Memory B cell (primary cell): ENCODE measurements around the gene LRRK1.
"Not testable (repeated sequence)": the region's sequence is repeated elsewhere in the genome, so short reads cannot be mapped to it uniquely, and the experiment has no call there.

Experiments
- ATAC-seq: fragments of 150-1000 bp; cut with Tn5 transposase; 2 replicates; pipeline ENCODE4 v1.10.0; 2021; ENCODE audit warnings: low read depth, mild to moderate bottlenecking, moderate library complexity
- DNase-seq, 2 donors: peaks; one replicate each; pipeline ENCODE4 v3.0.0; 2022; ENCODE audit warnings: low spot score in 2 of 2
- H3K27ac Mint-ChIP-seq: one replicate; pipeline ENCODE4 v1.8.0; 2022; ENCODE audit warnings: mild to moderate bottlenecking, moderate library complexity, mixed read lengths
- H3K27me3 Mint-ChIP-seq: one replicate; pipeline ENCODE4 v1.8.0; 2022; ENCODE audit warnings: mixed read lengths
- H3K36me3 Mint-ChIP-seq: one replicate; pipeline ENCODE4 v1.8.0; 2022; ENCODE audit warnings: mild to moderate bottlenecking, mixed read lengths
- H3K4me1 Mint-ChIP-seq: one replicate; pipeline ENCODE4 v1.8.0; 2022; ENCODE audit warnings: mixed read lengths
- H3K4me3 Mint-ChIP-seq: one replicate; pipeline ENCODE4 v1.8.0; 2022; ENCODE audit warnings: mild to moderate bottlenecking, moderate library complexity, mixed read lengths
- H3K9me3 Mint-ChIP-seq: one replicate; pipeline ENCODE4 v1.8.0; 2022; ENCODE audit warnings: mixed read lengths

The LRRK1 gene

GRCh38 chr15:101068523-101068960 lies 149.4 kb downstream of the LRRK1 start:
- no peak overlapping the region for H3K27ac Mint-ChIP-seq
- H3K9me3 Mint-ChIP-seq = no peaks in the 10 kb centered on the region
- H3K36me3 Mint-ChIP-seq = peaks cover 31% of the 10 kb centered on the region
- ATAC-seq = no peak
- no peak for DNase-seq
- no peaks in the 10 kb centered on the region for H3K27me3 Mint-ChIP-seq
- no peak overlapping the region for H3K4me3 Mint-ChIP-seq
- peaks cover 5% of the 10 kb centered on the region for H3K4me1 Mint-ChIP-seq

DNA sequence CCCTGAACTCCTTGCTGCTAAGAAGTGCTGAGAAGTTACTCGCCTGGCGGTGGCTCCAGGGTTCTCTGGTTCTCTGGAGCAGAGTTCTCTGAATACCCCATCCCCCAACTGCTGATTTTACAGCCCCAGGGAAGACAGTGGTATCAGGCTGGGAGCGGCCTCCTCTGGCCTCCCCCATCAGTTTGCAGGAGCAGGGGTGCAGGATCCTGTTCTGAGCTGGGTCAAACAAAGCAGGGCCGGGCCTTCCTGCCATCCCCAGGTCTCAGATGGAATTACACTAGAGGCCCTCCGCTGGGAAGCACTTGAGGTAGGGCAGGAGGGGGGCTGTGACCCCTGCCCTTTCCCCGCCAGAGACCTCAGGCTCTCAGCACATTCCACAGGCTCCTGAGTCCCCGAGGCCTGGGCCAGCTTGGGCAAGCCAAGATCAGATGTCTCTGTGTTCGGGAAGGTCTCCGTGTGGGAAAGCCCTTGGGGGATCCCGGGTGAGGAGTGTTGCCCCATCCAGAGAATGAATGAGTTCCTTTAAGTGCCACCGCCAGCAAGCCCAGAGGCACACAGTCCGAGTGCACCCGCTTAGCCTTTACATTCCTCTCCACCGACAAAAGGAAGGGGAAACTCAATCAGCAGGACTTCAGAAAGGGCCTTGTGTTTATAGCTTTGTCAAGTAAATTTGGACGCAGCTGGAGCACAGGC lies 149.9 kb downstream of the LRRK1 start:
- Mint-ChIP-seq H3K27ac (no peak overlapping the region), H3K4me1 (peaks cover 4% of the 10 kb centered on the region), H3K36me3 (peaks cover 32% of the 10 kb centered on the region), H3K9me3 (no peaks in the 10 kb centered on the region), H3K27me3 (no peaks in the 10 kb centered on the region), H3K4me3 (no peak overlapping the region)
- DNase-seq = no peak
- ATAC-seq = no peak

- Mint-ChIP-seq H3K4me3 (no peak overlapping the region), H3K27ac (no peak overlapping the region), H3K4me1 (no peaks in the 10 kb centered on the region), H3K27me3 (no peaks in the 10 kb centered on the region), H3K9me3 (no peaks in the 10 kb centered on the region), H3K36me3 (peaks cover 31% of the 10 kb centered on the region)
- DNase-seq (no peak), ATAC-seq (no peak)
Measured at GRCh38 chr15:101069654-101069973, 150.5 kb downstream of the LRRK1 start.

GRCh38 chr15:101070024-101070423 lies 150.9 kb downstream of the LRRK1 start:
- Mint-ChIP-seq H3K36me3 (peaks cover 31% of the 10 kb centered on the region), H3K27me3 (no peaks in the 10 kb centered on the region), H3K27ac (no peak overlapping the region), H3K4me1 (no peaks in the 10 kb centered on the region), H3K9me3 (no peaks in the 10 kb centered on the region), H3K4me3 (no peak overlapping the region)
- no peak for DNase-seq
- ATAC-seq = no peak

GRCh38 chr15:101070502-101071273 lies 151.5 kb downstream of the LRRK1 start:
- no peaks in the 10 kb centered on the region for H3K9me3 Mint-ChIP-seq
- no peak overlapping the region for H3K27ac Mint-ChIP-seq
- DNase-seq = no peak
- no peak overlapping the region for H3K4me3 Mint-ChIP-seq
- no peak for ATAC-seq
- H3K27me3 Mint-ChIP-seq = no peaks in the 10 kb centered on the region
- peaks cover 34% of the 10 kb centered on the region for H3K36me3 Mint-ChIP-seq
- H3K4me1 Mint-ChIP-seq = no peaks in the 10 kb centered on the region

DNA sequence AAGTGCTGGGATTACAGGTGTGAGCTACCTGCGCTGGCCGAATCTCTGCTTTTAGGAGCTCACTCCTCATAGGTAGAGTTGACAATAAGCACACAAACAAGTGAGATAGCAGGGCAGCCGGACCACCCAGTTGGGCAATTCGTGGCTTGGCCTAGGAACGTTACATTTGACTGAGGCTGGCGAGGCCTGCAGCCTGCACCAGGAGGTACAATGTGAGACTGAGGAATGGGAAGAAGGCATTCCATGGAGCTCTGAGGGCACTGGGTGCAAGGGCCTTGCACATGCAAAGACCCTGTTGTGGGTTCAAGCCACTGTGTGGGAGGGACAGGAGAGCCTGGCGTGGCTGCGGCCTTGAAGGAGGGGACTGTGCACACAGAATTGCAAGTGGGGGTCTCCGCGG lies 152.5 kb downstream of the LRRK1 start:
- Mint-ChIP-seq H3K4me3 (no peak overlapping the region), H3K27ac (no peak overlapping the region), H3K36me3 (peaks cover 37% of the 10 kb centered on the region), H3K27me3 (no peaks in the 10 kb centered on the region), H3K9me3 (no peaks in the 10 kb centered on the region), H3K4me1 (no peaks in the 10 kb centered on the region)
- no peak for DNase-seq
- no peak for ATAC-seq

- H3K9me3 Mint-ChIP-seq, H3K27me3 Mint-ChIP-seq, H3K4me1 Mint-ChIP-seq, H3K4me3 Mint-ChIP-seq, H3K27ac Mint-ChIP-seq, DNase-seq, ATAC-seq: not testable (repeated sequence)
- H3K36me3 Mint-ChIP-seq = peaks cover 36% of the 10 kb centered on the region
Measured at GRCh38 chr15:101072235-101072634, 153.1 kb downstream of the LRRK1 start.

GRCh38 chr15:101077806-101078668 lies 158.9 kb downstream of the LRRK1 start:
- not testable (repeated sequence) for H3K9me3 Mint-ChIP-seq
- peaks cover 14% of the 10 kb centered on the region for H3K36me3 Mint-ChIP-seq

GRCh38 chr15:101078669-101079323 lies 159.6 kb downstream of the LRRK1 start:
- no peak overlapping the region for H3K27ac Mint-ChIP-seq
- DNase-seq = no peak
- H3K4me3 Mint-ChIP-seq = no peak overlapping the region
- H3K9me3 Mint-ChIP-seq = no peaks in the 10 kb centered on the region
- H3K4me1 Mint-ChIP-seq = no peaks in the 10 kb centered on the region
- H3K36me3 Mint-ChIP-seq = peaks cover 11% of the 10 kb centered on the region
- H3K27me3 Mint-ChIP-seq = no peaks in the 10 kb centered on the region
- no peak for ATAC-seq

More at GRCh38 chr15:101077806-101078668, 158.9 kb downstream of the LRRK1 start:
- not testable (repeated sequence) for ATAC-seq, H3K4me3 Mint-ChIP-seq, H3K4me1 Mint-ChIP-seq, H3K27ac Mint-ChIP-seq, H3K27me3 Mint-ChIP-seq, DNase-seq

DNA sequence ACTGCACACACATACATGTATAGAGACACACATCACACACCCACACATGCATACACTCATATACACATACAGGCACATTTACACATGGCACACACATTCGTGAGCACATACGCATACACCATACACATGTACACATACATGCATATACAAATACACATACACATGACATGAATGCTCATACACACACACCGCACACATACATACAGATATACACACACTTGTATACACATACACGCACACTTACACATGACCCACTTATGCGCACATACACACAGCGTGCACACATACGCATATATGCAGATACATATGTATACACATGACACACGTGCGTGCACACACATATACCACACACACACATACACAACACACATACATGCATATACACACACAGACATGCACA lies 162.7 kb downstream of the LRRK1 start:
- no peaks in the 10 kb centered on the region for H3K27me3 Mint-ChIP-seq
- no peaks in the 10 kb centered on the region for H3K36me3 Mint-ChIP-seq
- no peak overlapping the region for H3K4me3 Mint-ChIP-seq
- no peaks in the 10 kb centered on the region for H3K4me1 Mint-ChIP-seq
- no peak overlapping the region for H3K27ac Mint-ChIP-seq
- no peaks in the 10 kb centered on the region for H3K9me3 Mint-ChIP-seq
- ATAC-seq (no peak), DNase-seq (no peak)

- Mint-ChIP-seq H3K9me3 (no peaks in the 10 kb centered on the region), H3K36me3 (no peaks in the 10 kb centered on the region), H3K27me3 (no peaks in the 10 kb centered on the region), H3K27ac (no peak overlapping the region), H3K4me3 (no peak overlapping the region), H3K4me1 (no peaks in the 10 kb centered on the region)
- DNase-seq (no peak), ATAC-seq (no peak)
Measured at GRCh38 chr15:101083336-101084045, 164.3 kb downstream of the LRRK1 start.

DNA sequence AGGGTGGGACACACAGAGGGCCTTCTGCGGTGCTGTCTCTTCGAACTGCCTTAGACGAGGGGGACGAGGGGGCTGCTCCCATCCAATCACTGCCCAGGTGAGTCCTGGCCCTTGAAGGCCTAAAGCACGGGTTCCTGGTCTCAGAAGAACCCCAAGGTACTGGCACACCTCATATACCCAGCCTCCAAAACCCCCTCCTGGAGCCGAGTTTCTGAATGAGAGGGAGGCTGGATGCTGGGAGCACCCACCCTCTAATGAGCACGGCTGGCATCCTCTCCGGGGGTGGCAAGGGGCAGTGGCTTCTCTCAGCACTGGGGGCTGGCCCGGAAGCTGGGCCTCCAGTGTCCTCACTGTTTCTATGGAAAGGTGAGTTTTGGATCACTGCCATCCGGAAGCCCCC lies 165.6 kb downstream of the LRRK1 start:
- H3K36me3 Mint-ChIP-seq = no peaks in the 10 kb centered on the region
- H3K9me3 Mint-ChIP-seq = no peaks in the 10 kb centered on the region
- no peak overlapping the region for H3K4me3 Mint-ChIP-seq
- DNase-seq (no peak), ATAC-seq (no peak)
- H3K27ac Mint-ChIP-seq = no peak overlapping the region
- peaks cover 4% of the 10 kb centered on the region for H3K4me1 Mint-ChIP-seq
- no peaks in the 10 kb centered on the region for H3K27me3 Mint-ChIP-seq

DNA sequence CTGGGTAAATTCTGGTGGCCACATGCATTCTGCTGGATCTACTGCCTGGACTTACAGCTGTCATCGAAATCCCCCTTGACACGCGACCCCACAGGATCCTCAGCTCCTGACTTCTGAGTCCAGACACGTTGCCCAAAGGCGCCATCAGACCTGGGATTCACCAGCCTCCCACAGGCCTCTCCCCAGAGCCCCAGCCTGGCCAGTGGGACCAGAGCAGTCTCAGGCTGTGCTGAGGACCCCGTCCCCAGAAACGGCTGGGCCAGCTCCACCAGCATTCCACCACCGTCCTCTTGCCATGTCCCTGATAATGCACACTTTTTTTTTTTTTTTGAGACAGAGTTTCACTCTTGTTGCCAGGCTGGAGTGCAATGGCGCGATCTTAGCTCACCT lies 166.1 kb downstream of the LRRK1 start:
- Mint-ChIP-seq H3K36me3 (no peaks in the 10 kb centered on the region), H3K9me3 (no peaks in the 10 kb centered on the region), H3K4me1 (peaks cover 4% of the 10 kb centered on the region), H3K27me3 (no peaks in the 10 kb centered on the region), H3K4me3 (no peak overlapping the region), H3K27ac (no peak overlapping the region)
- no peak for DNase-seq
- no peak for ATAC-seq
